Measurements from ENCODE around the gene MAFG.
"Not testable (repeated sequence)": the region's sequence is repeated elsewhere in the genome, so short reads cannot be mapped to it uniquely, and the experiment has no call there.

Gene MAFG

GRCh38 chr17:81958633-81959342 is 31.3 kb upstream of the MAFG start:
- no peak for DNase-seq (ENCODE audit: low spot score)

- DNase-seq (ENCODE audit: low spot score): no peak
These were observed 30.3 kb upstream of the MAFG start for GRCh38 chr17:81957691-81958432.

- no peak for DNase-seq (ENCODE audit: low spot score)
These were observed 29.4 kb upstream of the MAFG start for GRCh38 chr17:81956607-81957589.

- DNase-seq (ENCODE audit: low spot score): no peak
These were observed 28.4 kb upstream of the MAFG start for GRCh38 chr17:81955756-81956544.

GRCh38 chr17:81955058-81955681 is 27.6 kb upstream of the MAFG start:
- no peak for DNase-seq (ENCODE audit: low spot score)

- DNase-seq (ENCODE audit: low spot score): no peak
These were observed 26.9 kb upstream of the MAFG start for GRCh38 chr17:81954131-81955057.

- not testable (repeated sequence) for DNase-seq (ENCODE audit: low spot score)
These were observed 25.9 kb upstream of the MAFG start for GRCh38 chr17:81953443-81953842.

GRCh38 chr17:81952792-81953228 is 25.3 kb upstream of the MAFG start:
- no peak for DNase-seq (ENCODE audit: low spot score)

GRCh38 chr17:81951785-81952684 is 24.5 kb upstream of the MAFG start:
- no peak for DNase-seq (ENCODE audit: low spot score)

GRCh38 chr17:81950501-81950900 is 23.0 kb upstream of the MAFG start:
- DNase-seq (ENCODE audit: low spot score): no peak

- no peak for DNase-seq (ENCODE audit: low spot score)
These were observed 21.3 kb upstream of the MAFG start for GRCh38 chr17:81948635-81949378.

GRCh38 chr17:81947189-81947588 is 19.7 kb upstream of the MAFG start, which contains the start of gene MYADML2:
TSS of gene MYADML2 (minus strand) at chr17:81947233. CDS start at chr17:81941741, 5,492 bp downstream.
- DNase-seq (ENCODE audit: low spot score): no peak

- no peak for DNase-seq (ENCODE audit: low spot score)
These were observed 17.3 kb upstream of the MAFG start for GRCh38 chr17:81944858-81945257.

- DNase-seq (ENCODE audit: low spot score): no peak
These were observed 14.6 kb upstream of the MAFG start for GRCh38 chr17:81942167-81942553.

GRCh38 chr17:81941484-81942166 is 14.1 kb upstream of the MAFG start:
- DNase-seq (ENCODE audit: low spot score): no peak

GRCh38 chr17:81940538-81941483 is 13.3 kb upstream of the MAFG start:
- DNase-seq (ENCODE audit: low spot score): no peak
